SK-N-MC (cell line): ENCODE measurements around the gene NDC1.

ENCODE experiments used
- DNase-seq: peaks from one replicate; pipeline ENCODE4 v3.0.0-alpha.2; 2011; ENCODE audit warnings: low read depth, low spot score
- H3K27ac ChIP-seq: fragments of 200-600 bp; sonication (generic); 2 replicates; pipeline ENCODE4 v1.5.1; 2016; ENCODE audit warnings: mixed run types
- H3K36me3 ChIP-seq: fragments of 200-600 bp; sonication (generic); 2 replicates; pipeline ENCODE4 v1.6.1; 2017; ENCODE audit warnings: antibody characterized with exemption, low read length, mixed read lengths; ENCODE audit not compliant: insufficient read depth
- H3K4me3 ChIP-seq: fragments of 200-600 bp; sonication (generic); 2 replicates; pipeline ENCODE4 v1.5.1; 2016
- H3K9ac ChIP-seq: fragments of 200-600 bp; sonication (generic); 2 replicates; pipeline ENCODE4 v1.8.0; 2017; ENCODE audit warnings: mixed run types, mixed read lengths; ENCODE audit not compliant: insufficient read length
- H3K9me3 ChIP-seq: fragments of 200-600 bp; sonication (generic); 2 replicates; pipeline ENCODE4 v1.6.1; 2017; ENCODE audit warnings: low read depth, mild to moderate bottlenecking, antibody characterized with exemption, low read length, moderate library complexity, mixed read lengths
- EZH2 ChIP-seq: fragments of 200-600 bp; sonication (generic); IDR thresholded peaks from one replicate; pipeline ENCODE4 v1.6.1; 2017; ENCODE audit warnings: antibody characterized with exemption
- FOXP2 ChIP-seq: optimal IDR thresholded peaks from 2 replicates; pipeline ENCODE3; 2011; ENCODE audit warnings: mild to moderate bottlenecking, moderate library complexity; ENCODE audit not compliant: insufficient read depth; ENCODE audit errors: extremely low read length, control extremely low read depth
- POLR2AphosphoS5 ChIP-seq: IDR thresholded peaks from 2 replicates; pipeline ENCODE4 v1.6.1; 2012; ENCODE audit warnings: mild to moderate bottlenecking, low read depth, low read length, borderline replicate concordance

Gene NDC1

GRCh38 chr1:53868565-53868964 lies 30.5 kb upstream of the NDC1 start:
- H3K9me3 ChIP-seq = no peaks in the 10 kb centered on the region
- TF ChIP-seq EZH2 (no peak), POLR2AphosphoS5 (no peak), FOXP2 (no peak)

GRCh38 chr1:53862507-53862906 lies 24.4 kb upstream of the NDC1 start:
- Histone ChIP-seq H3K36me3 (peaks cover 4% of the 10 kb centered on the region; the same call in 1 of the 2 replicates), H3K9ac (no peak overlapping the region), H3K4me3 (no peak overlapping the region), H3K27ac (no peak overlapping the region), H3K9me3 (no peaks in the 10 kb centered on the region)
- TF ChIP-seq FOXP2 (no peak), POLR2AphosphoS5 (no peak), EZH2 (no peak)
- DNase-seq = no peak

More at GRCh38 chr1:53868565-53868964, 30.5 kb upstream of the NDC1 start:
- Histone ChIP-seq H3K4me3 (no peak overlapping the region), H3K36me3 (peaks cover 7% of the 10 kb centered on the region), H3K9ac (no peak overlapping the region), H3K27ac (no peak overlapping the region)
- DNase-seq = no peak

GRCh38 chr1:53860967-53861411 lies 22.9 kb upstream of the NDC1 start:
- no peak overlapping the region for H3K27ac ChIP-seq
- H3K9ac ChIP-seq = no peak overlapping the region
- H3K4me3 ChIP-seq = no peak overlapping the region
- H3K9me3 ChIP-seq = no peaks in the 10 kb centered on the region
- TF ChIP-seq EZH2 (no peak), FOXP2 (no peak), POLR2AphosphoS5 (no peak)
- no peaks in the 10 kb centered on the region for H3K36me3 ChIP-seq
- DNase-seq = peak; percentile 26

GRCh38 chr1:53851571-53852285 lies 13.6 kb upstream of the NDC1 start:
- H3K4me3 ChIP-seq = no peak overlapping the region
- TF ChIP-seq POLR2AphosphoS5 (no peak), EZH2 (no peak), FOXP2 (no peak)
- H3K9me3 ChIP-seq = no peaks in the 10 kb centered on the region
- no peak for DNase-seq
- no peaks in the 10 kb centered on the region for H3K36me3 ChIP-seq
- no peak overlapping the region for H3K27ac ChIP-seq
- H3K9ac ChIP-seq = no peak overlapping the region

- H3K36me3 ChIP-seq = no peaks in the 10 kb centered on the region
- H3K9ac ChIP-seq = no peak overlapping the region
- H3K27ac ChIP-seq = no peak overlapping the region
- TF ChIP-seq EZH2 (no peak), POLR2AphosphoS5 (no peak), FOXP2 (no peak)
- H3K4me3 ChIP-seq = no peak overlapping the region
- H3K9me3 ChIP-seq = no peaks in the 10 kb centered on the region
- DNase-seq = no peak
Measured at GRCh38 chr1:53850082-53850673, 12.1 kb upstream of the NDC1 start.

GRCh38 chr1:53847980-53848379 lies 9.9 kb upstream of the NDC1 start:
- Histone ChIP-seq H3K36me3 (no peaks in the 10 kb centered on the region), H3K27ac (no peak overlapping the region), H3K4me3 (no peak overlapping the region), H3K9me3 (no peaks in the 10 kb centered on the region), H3K9ac (no peak overlapping the region)
- TF ChIP-seq FOXP2 = no peak
- TF ChIP-seq POLR2AphosphoS5 = no peak
- no peak for TF ChIP-seq EZH2
- no peak for DNase-seq

GRCh38 chr1:53842347-53842746 lies 4.3 kb upstream of the NDC1 start:
- no peak for DNase-seq
- H3K9ac ChIP-seq = no peak overlapping the region
- no peaks in the 10 kb centered on the region for H3K36me3 ChIP-seq
- no peak overlapping the region for H3K4me3 ChIP-seq
- no peak overlapping the region for H3K27ac ChIP-seq
- TF ChIP-seq EZH2 = no peak
- no peak for TF ChIP-seq POLR2AphosphoS5
- TF ChIP-seq FOXP2 = no peak
- H3K9me3 ChIP-seq = no peaks in the 10 kb centered on the region

- H3K36me3 ChIP-seq = peaks cover 18% of the 10 kb centered on the region
- peak overlapping the region; percentile 91 for H3K4me3 ChIP-seq
- no peak for DNase-seq
- TF ChIP-seq EZH2 = no peak
- TF ChIP-seq POLR2AphosphoS5 = no peak
- TF ChIP-seq FOXP2 = no peak
- H3K27ac ChIP-seq = no peak overlapping the region
- H3K9me3 ChIP-seq = no peaks in the 10 kb centered on the region
- no peak overlapping the region for H3K9ac ChIP-seq
Measured at GRCh38 chr1:53838654-53838974, 518 bp upstream of the NDC1 start.
